ENCODE data around the gene EML5.
"Not testable (repeated sequence)": the region's sequence is repeated elsewhere in the genome, so short reads cannot be mapped to it uniquely, and the experiment has no call there.

EML5 gene

DNA sequence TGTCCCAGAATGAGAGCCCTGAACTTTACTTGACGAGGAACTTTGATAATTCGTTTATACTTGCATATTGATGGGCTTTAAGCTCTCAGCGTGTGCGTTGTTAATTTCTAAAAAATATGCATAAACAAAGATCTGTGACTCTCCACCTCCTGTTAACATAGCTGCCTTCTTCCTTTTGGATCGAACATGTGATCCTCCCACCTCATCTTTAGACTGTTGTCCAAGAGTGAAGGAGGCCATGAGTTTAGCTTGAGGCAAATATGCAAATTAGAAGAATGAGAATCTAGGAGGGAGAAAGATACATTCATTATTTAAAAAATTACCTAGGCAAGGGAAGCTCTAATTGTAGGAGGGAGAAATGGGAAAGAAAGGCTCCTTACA is 32.3 kb upstream of the EML5 start:
- H3K27ac ChIP-seq (ENCODE audit: low read length), result no peak overlapping the region
- no peaks in the 10 kb centered on the region for H3K9me3 ChIP-seq (ENCODE audit: control insufficient read depth, low read depth, low read length)
- H3K36me3 ChIP-seq (ENCODE audit: control insufficient read depth, low read depth, low read length), result no peaks in the 10 kb centered on the region
- H3K4me3 ChIP-seq (ENCODE audit: low read length), result peak overlapping the region; percentile 83
- peak overlapping the region; percentile 84 for H3K9ac ChIP-seq (ENCODE audit: low read length)
- H3K4me1 ChIP-seq (ENCODE audit: control insufficient read depth, low read depth, low read length), result peaks cover 15% of the 10 kb centered on the region
- H3K27me3 ChIP-seq (ENCODE audit: control insufficient read depth, insufficient read depth, low read length), result no peaks in the 10 kb centered on the region

DNA sequence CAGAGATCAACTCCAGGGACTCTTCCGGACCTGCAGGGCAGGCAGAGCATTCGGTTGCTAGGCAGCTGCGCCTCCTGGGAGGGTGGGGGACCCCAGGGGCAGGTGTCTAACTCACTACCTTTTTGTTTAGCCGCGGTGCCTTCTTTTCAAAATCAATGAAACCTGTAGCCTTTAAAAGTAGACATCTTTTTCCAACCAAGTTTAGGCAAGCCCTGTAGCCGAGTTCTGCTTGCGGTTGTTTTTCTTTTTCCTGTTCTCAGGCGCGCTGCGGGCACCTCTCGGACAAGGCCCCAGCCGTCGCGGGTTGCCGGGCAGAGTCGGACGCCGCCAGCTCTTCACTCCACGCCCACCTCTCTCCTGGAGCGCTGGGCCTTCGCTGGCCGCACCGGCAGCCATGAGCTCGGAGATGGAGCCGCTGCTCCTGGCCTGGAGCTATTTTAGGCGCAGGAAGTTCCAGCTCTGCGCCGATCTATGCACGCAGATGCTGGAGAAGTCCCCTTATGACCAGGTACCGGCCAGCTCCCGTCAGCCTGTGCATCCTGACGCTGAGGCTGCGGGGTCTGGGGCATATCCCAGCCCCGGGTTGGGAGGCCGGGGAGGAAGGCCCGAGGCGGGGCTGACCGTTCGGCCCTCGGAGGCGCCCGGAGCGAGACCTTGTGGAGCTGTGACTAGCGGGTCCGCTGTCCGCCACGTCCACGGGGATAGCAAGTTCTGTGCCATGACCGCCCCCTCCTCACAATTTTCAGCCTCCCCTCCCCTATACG is 31.7 kb upstream of the EML5 start, which contains the start of gene TTC8:
TTC8 (plus strand) TSS at position 338 of the 764 bp plus-strand sequence; CDS start at position 395, 57 bp downstream.
- H3K27me3 ChIP-seq (ENCODE audit: control insufficient read depth, insufficient read depth, low read length), result no peaks in the 10 kb centered on the region
- peak within 1 kb of the TSS; percentile 84 for H3K9ac ChIP-seq (ENCODE audit: low read length)
- H3K4me1 ChIP-seq (ENCODE audit: control insufficient read depth, low read depth, low read length), result peaks cover 9% of the 10 kb centered on the region
- no peaks in the 10 kb centered on the region for H3K9me3 ChIP-seq (ENCODE audit: control insufficient read depth, low read depth, low read length)
- H3K4me3 ChIP-seq (ENCODE audit: low read length), result peak within 1 kb of the TSS; percentile 83
- no peaks in the 10 kb centered on the region for H3K36me3 ChIP-seq (ENCODE audit: control insufficient read depth, low read depth, low read length)
- peak within 1 kb of the TSS; percentile 98 for H3K27ac ChIP-seq (ENCODE audit: low read length)

GRCh38 chr14:88823968-88824313 is 31.2 kb upstream of the EML5 start:
- Histone ChIP-seq H3K4me1 (ENCODE audit: control insufficient read depth, low read depth, low read length) (peaks cover 5% of the 10 kb centered on the region), H3K9ac (ENCODE audit: low read length) (peak overlapping the region; percentile 84), H3K27ac (ENCODE audit: low read length) (peak overlapping the region; percentile 98)

DNA sequence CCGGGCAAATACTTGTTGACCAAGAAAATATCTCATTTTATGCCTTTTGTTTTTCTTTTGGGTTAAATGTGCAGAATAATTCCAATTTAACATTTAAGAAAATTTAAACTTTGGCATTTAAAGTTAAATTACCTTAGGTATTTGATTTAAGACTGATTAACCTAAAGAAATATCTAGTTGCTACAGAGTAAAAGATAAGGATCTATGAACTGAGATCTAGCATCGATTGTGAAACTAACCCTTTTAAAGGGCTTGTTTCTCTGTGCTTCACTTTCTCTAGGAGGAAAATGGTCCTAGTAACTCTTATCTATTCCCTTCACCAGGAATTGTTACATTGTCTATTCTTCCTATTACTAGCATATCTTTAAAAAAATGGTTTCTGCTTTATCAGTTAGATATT is 29.1 kb upstream of the EML5 start:
- no peaks in the 10 kb centered on the region for H3K36me3 ChIP-seq (ENCODE audit: control insufficient read depth, low read depth, low read length)
- no peak overlapping the region for H3K27ac ChIP-seq (ENCODE audit: low read length)
- peaks cover 5% of the 10 kb centered on the region for H3K4me1 ChIP-seq (ENCODE audit: control insufficient read depth, low read depth, low read length)
- H3K9me3 ChIP-seq (ENCODE audit: control insufficient read depth, low read depth, low read length), result no peaks in the 10 kb centered on the region
- H3K27me3 ChIP-seq (ENCODE audit: control insufficient read depth, insufficient read depth, low read length), result no peaks in the 10 kb centered on the region
- no peak overlapping the region for H3K9ac ChIP-seq (ENCODE audit: low read length)
- no peak overlapping the region for H3K4me3 ChIP-seq (ENCODE audit: low read length)

More at GRCh38 chr14:88823968-88824313, 31.2 kb upstream of the EML5 start:
- Histone ChIP-seq H3K36me3 (ENCODE audit: control insufficient read depth, low read depth, low read length) (no peaks in the 10 kb centered on the region), H3K27me3 (ENCODE audit: control insufficient read depth, insufficient read depth, low read length) (no peaks in the 10 kb centered on the region), H3K4me3 (ENCODE audit: low read length) (peak overlapping the region; percentile 83), H3K9me3 (ENCODE audit: control insufficient read depth, low read depth, low read length) (no peaks in the 10 kb centered on the region)

DNA sequence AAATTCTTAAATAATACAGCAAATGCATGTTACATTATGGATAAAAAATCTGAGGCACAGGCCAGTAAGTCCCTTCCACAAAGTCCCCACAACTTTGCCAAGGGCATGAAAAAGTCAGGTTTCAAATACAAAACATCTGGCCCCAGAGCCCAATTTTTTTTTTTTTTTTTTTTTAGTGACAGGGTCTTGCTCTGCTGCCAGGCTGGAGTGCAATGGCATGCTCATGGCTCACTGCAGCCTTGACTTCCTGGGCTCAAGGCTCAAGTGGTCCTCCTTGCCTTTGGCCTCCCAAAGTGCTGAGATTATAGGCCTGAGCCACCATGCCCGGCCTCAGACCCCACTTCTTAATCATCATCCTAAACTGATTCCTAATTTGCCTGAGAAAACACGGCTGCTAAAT is 28.6 kb upstream of the EML5 start:
- Histone ChIP-seq H3K9me3 (ENCODE audit: control insufficient read depth, low read depth, low read length) (no peaks in the 10 kb centered on the region), H3K4me1 (ENCODE audit: control insufficient read depth, low read depth, low read length) (peaks cover 5% of the 10 kb centered on the region), H3K27me3 (ENCODE audit: control insufficient read depth, insufficient read depth, low read length) (no peaks in the 10 kb centered on the region), H3K27ac (ENCODE audit: low read length) (no peak overlapping the region), H3K4me3 (ENCODE audit: low read length) (no peak overlapping the region), H3K36me3 (ENCODE audit: control insufficient read depth, low read depth, low read length) (no peaks in the 10 kb centered on the region), H3K9ac (ENCODE audit: low read length) (no peak overlapping the region)

DNA sequence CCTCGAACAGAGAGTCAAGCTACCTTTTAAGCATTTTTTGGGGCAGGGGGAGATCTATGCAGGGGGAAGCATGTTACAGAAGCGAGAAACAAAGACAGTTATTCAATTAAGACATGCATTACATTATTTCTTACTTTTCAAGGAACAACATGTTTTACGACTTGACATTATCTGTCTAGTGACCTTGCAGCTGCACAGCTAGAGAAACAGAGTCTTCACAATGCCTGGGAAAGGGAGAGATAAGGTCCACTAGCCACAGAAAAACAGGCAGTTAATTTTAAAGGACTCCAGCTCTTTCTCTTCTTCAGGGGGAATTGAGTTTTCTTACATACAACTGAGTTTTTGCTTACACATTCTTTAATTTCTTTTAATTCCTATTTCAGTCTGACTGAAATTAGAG is 26.9 kb upstream of the EML5 start:
- not testable (repeated sequence) for H3K27ac ChIP-seq (ENCODE audit: low read length); H3K4me3 ChIP-seq (ENCODE audit: low read length); H3K4me1 ChIP-seq (ENCODE audit: control insufficient read depth, low read depth, low read length); H3K27me3 ChIP-seq (ENCODE audit: control insufficient read depth, insufficient read depth, low read length); H3K9ac ChIP-seq (ENCODE audit: low read length); H3K9me3 ChIP-seq (ENCODE audit: control insufficient read depth, low read depth, low read length); H3K36me3 ChIP-seq (ENCODE audit: control insufficient read depth, low read depth, low read length)

- Histone ChIP-seq H3K27ac (ENCODE audit: low read length) (no peak overlapping the region), H3K27me3 (ENCODE audit: control insufficient read depth, insufficient read depth, low read length) (no peaks in the 10 kb centered on the region), H3K4me1 (ENCODE audit: control insufficient read depth, low read depth, low read length) (no peaks in the 10 kb centered on the region), H3K36me3 (ENCODE audit: control insufficient read depth, low read depth, low read length) (no peaks in the 10 kb centered on the region), H3K9ac (ENCODE audit: low read length) (no peak overlapping the region), H3K4me3 (ENCODE audit: low read length) (no peak overlapping the region), H3K9me3 (ENCODE audit: control insufficient read depth, low read depth, low read length) (no peaks in the 10 kb centered on the region)
These were observed 25.3 kb upstream of the EML5 start for GRCh38 chr14:88818018-88818417.

DNA sequence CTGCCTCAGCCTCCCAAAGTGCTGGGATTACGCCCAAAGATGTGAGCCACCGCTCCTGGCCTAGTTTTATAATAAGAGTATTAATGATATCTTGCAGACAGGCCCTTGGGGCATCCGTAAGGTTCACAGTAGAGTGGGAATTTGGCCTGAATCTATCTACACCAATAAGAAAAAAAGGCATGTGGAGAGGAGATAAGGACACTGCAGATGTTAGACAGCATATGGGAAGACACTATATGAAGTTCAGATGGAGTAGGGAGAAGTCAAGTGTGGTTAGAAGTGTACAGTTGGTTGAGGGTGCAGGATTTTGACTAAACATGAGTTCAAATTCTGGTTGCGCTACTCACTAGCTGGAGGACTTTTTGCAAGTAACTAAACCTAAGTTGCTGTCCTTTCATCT is 23.2 kb upstream of the EML5 start:
- Histone ChIP-seq H3K27ac (ENCODE audit: low read length) (no peak overlapping the region), H3K36me3 (ENCODE audit: control insufficient read depth, low read depth, low read length) (no peaks in the 10 kb centered on the region), H3K4me1 (ENCODE audit: control insufficient read depth, low read depth, low read length) (no peaks in the 10 kb centered on the region), H3K9me3 (ENCODE audit: control insufficient read depth, low read depth, low read length) (no peaks in the 10 kb centered on the region), H3K9ac (ENCODE audit: low read length) (no peak overlapping the region), H3K27me3 (ENCODE audit: control insufficient read depth, insufficient read depth, low read length) (no peaks in the 10 kb centered on the region), H3K4me3 (ENCODE audit: low read length) (no peak overlapping the region)

GRCh38 chr14:88808359-88808758 is 15.6 kb upstream of the EML5 start:
- H3K9me3 ChIP-seq (ENCODE audit: control insufficient read depth, low read depth, low read length), result no peaks in the 10 kb centered on the region
- H3K27me3 ChIP-seq (ENCODE audit: control insufficient read depth, insufficient read depth, low read length), result no peaks in the 10 kb centered on the region

DNA sequence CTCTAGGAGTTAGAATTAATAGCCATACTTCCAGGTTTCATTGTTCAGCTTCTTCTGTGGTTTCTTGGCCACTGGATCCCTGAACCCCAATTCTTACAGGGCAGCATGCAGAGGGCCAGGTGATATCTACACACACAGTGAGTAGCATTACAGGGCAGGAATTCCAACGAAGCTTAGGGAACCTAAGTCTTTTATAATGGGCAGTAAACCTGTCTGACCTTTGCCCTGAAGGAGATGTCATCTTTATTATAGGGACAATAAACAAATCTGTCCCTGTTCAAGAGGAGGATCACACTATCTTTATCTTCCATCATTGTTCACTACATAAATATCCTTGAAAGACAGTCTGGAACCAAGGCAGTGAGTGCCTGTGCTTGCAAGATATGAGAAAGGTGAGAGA is 11.7 kb upstream of the EML5 start:
- no peaks in the 10 kb centered on the region for H3K9me3 ChIP-seq (ENCODE audit: control insufficient read depth, low read depth, low read length)
- H3K36me3 ChIP-seq (ENCODE audit: control insufficient read depth, low read depth, low read length), result no peaks in the 10 kb centered on the region
- no peaks in the 10 kb centered on the region for H3K27me3 ChIP-seq (ENCODE audit: control insufficient read depth, insufficient read depth, low read length)
- no peak overlapping the region for H3K4me3 ChIP-seq (ENCODE audit: low read length)
- no peaks in the 10 kb centered on the region for H3K4me1 ChIP-seq (ENCODE audit: control insufficient read depth, low read depth, low read length)
- no peak overlapping the region for H3K27ac ChIP-seq (ENCODE audit: low read length)
- H3K9ac ChIP-seq (ENCODE audit: low read length), result no peak overlapping the region

More at GRCh38 chr14:88808359-88808758, 15.6 kb upstream of the EML5 start:
- Histone ChIP-seq H3K4me3 (ENCODE audit: low read length) (no peak overlapping the region), H3K36me3 (ENCODE audit: control insufficient read depth, low read depth, low read length) (no peaks in the 10 kb centered on the region), H3K27ac (ENCODE audit: low read length) (no peak overlapping the region), H3K4me1 (ENCODE audit: control insufficient read depth, low read depth, low read length) (no peaks in the 10 kb centered on the region), H3K9ac (ENCODE audit: low read length) (no peak overlapping the region)

- H3K9ac ChIP-seq (ENCODE audit: low read length), result no peak overlapping the region
- no peak overlapping the region for H3K4me3 ChIP-seq (ENCODE audit: low read length)
- no peaks in the 10 kb centered on the region for H3K36me3 ChIP-seq (ENCODE audit: control insufficient read depth, low read depth, low read length)
- H3K4me1 ChIP-seq (ENCODE audit: control insufficient read depth, low read depth, low read length), result no peaks in the 10 kb centered on the region
- no peaks in the 10 kb centered on the region for H3K9me3 ChIP-seq (ENCODE audit: control insufficient read depth, low read depth, low read length)
- H3K27me3 ChIP-seq (ENCODE audit: control insufficient read depth, insufficient read depth, low read length), result no peaks in the 10 kb centered on the region
- no peak overlapping the region for H3K27ac ChIP-seq (ENCODE audit: low read length)
These were observed 11.3 kb upstream of the EML5 start for GRCh38 chr14:88804035-88804434.

DNA sequence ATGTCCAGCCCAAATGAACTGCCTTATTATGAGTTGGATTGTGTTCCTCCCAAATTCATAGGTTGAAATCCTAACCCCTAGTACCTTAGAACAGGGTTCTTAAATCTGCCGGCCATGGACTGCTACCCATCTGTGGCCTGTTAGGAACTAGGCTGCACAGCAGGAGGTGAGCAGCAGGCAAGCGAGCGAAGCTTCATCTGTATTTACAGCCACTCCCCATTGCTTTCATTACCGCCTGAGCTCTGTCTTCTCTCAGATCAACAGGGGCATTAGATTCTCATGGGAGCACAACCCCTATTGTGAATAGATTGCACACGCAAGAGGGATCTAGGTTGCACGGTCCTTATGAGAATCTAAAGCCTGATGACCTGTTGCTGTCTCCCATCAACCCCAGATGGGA is 9.8 kb upstream of the EML5 start:
- Histone ChIP-seq H3K36me3 (ENCODE audit: control insufficient read depth, low read depth, low read length) (no peaks in the 10 kb centered on the region), H3K27ac (ENCODE audit: low read length) (no peak overlapping the region), H3K27me3 (ENCODE audit: control insufficient read depth, insufficient read depth, low read length) (no peaks in the 10 kb centered on the region), H3K4me1 (ENCODE audit: control insufficient read depth, low read depth, low read length) (no peaks in the 10 kb centered on the region), H3K4me3 (ENCODE audit: low read length) (no peak overlapping the region), H3K9me3 (ENCODE audit: control insufficient read depth, low read depth, low read length) (no peaks in the 10 kb centered on the region), H3K9ac (ENCODE audit: low read length) (no peak overlapping the region)
